ENCODE measurements around the gene KIF3B.

DNA sequence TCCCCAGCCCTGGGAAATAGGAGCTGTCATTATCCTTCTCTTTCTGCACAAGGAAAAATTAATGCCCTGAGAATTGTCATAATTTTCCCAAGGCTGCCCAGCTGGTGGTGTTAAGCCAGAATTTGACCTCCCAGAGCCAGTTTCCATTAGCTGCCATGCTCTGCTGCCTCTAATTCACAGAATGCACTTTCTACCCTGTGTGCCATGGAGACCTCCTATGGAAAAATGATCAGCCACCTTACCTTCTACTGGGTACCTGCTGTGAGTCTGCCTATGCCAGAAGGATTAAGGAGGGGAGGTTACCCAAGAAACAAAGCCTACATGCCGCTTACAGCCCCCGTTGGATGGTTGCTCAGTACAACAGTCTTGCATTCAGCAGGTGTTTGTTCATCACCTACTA is 40.6 kb upstream of the KIF3B start:
- no peak for TF ChIP-seq POLR2A (IDR thresholded peaks at IDR 0.05)
- TF ChIP-seq, protein P1, sequence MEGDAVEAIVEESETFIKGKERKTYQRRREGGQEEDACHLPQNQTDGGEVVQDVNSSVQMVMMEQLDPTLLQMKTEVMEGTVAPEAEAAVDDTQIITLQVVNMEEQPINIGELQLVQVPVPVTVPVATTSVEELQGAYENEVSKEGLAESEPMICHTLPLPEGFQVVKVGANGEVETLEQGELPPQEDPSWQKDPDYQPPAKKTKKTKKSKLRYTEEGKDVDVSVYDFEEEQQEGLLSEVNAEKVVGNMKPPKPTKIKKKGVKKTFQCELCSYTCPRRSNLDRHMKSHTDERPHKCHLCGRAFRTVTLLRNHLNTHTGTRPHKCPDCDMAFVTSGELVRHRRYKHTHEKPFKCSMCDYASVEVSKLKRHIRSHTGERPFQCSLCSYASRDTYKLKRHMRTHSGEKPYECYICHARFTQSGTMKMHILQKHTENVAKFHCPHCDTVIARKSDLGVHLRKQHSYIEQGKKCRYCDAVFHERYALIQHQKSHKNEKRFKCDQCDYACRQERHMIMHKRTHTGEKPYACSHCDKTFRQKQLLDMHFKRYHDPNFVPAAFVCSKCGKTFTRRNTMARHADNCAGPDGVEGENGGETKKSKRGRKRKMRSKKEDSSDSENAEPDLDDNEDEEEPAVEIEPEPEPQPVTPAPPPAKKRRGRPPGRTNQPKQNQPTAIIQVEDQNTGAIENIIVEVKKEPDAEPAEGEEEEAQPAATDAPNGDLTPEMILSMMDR (IDR thresholded peaks at IDR 0.05 in 4 of 5, conservative IDR thresholded peaks at IDR 0.05 in 1 of 5), result no peak
